ENCODE results near the gene KAT6B. TPM values are rescaled to one million over a fixed set of nuclear protein-coding genes. Genes with fewer than 3 reads are reported as not detected.

Gene KAT6B
- total RNA-seq, 4 donors from 2014 or later = 45.6 to 48.9 (median 47.5) TPM

DNA sequence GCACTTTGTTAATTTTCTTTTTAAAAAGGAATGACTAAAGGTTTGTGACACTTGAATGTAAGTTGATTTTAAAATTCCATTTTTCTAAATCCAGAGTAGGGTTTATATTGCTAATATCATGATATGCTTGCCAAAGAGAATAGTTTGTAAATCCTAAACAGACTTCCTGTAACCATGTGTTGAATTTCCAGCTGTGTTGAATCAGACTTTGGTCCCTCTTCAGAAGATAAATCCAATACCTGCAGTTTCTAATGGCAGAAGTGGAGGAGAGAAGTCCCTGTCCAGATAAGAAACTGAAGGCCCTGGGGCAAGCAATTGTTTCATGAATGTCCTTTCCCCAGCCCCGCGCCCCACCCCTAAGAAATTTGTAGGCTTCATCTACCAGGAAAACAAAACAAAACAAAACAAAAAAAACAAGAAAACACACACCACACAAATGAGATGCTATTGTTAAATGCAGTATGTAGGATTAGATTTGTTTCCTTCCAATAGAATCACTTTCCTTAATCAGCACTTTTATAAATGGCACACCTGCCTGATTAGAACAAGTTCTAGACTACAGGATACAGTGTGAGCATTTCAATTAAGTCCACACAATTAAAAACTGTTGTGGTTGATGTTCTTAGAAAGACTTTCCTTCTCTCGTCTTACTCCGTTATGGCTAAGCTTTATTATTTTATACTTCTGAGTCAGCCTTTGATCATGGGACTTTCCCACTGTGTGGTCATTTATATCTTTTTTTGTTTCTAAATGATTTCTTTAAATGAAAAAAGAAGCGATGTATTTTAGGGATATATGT lies 122.8 kb downstream of the KAT6B start:
- TF ChIP-seq, protein P1, sequence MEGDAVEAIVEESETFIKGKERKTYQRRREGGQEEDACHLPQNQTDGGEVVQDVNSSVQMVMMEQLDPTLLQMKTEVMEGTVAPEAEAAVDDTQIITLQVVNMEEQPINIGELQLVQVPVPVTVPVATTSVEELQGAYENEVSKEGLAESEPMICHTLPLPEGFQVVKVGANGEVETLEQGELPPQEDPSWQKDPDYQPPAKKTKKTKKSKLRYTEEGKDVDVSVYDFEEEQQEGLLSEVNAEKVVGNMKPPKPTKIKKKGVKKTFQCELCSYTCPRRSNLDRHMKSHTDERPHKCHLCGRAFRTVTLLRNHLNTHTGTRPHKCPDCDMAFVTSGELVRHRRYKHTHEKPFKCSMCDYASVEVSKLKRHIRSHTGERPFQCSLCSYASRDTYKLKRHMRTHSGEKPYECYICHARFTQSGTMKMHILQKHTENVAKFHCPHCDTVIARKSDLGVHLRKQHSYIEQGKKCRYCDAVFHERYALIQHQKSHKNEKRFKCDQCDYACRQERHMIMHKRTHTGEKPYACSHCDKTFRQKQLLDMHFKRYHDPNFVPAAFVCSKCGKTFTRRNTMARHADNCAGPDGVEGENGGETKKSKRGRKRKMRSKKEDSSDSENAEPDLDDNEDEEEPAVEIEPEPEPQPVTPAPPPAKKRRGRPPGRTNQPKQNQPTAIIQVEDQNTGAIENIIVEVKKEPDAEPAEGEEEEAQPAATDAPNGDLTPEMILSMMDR (IDR thresholded peaks at IDR 0.05; ENCODE audit: low read depth) = no peak

DNA sequence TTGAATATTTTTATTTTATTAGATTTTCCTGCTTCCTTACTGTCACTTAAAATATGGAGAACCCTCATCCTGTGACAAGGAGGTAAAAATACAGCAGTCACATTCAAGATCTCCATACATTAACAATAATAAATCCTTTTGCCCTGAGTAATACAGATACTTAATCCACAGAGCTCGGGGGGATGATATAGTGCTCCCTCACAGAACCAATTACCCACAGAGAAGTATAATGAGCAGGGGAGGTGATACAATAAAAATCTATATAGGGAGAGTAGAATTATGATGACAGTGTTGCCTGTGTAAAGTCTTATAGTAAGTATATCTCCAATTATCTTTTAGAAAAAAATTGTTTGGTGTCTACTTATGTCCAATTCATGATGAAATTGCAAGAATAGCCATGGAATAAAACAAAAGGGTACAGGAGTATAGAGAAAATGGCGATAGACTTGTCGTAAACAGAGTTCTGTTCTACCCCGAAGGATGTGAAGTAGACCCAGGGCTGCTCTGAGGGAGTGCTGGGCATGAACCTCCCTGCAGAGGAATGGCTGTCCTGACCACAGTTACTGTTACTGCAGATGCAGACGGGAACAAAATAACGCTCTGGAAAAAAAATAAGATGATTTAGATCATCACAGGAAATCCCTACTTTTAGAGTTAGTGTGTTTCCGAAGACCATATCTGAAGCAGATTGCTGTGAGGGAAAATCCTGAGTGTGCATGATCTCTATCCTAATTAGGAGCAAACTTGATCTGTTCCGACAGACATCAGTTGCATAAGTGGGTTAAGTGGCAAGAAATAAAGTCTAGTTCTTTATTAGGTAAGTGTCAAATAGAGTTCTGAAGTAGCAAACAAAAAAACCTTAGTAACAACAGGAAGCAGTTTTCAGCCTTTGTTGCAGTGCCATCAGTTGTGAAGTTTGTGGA lies 123.7 kb downstream of the KAT6B start:
- TF ChIP-seq, protein P1 (IDR thresholded peaks at IDR 0.05; ENCODE audit: low read depth) = no peak

DNA sequence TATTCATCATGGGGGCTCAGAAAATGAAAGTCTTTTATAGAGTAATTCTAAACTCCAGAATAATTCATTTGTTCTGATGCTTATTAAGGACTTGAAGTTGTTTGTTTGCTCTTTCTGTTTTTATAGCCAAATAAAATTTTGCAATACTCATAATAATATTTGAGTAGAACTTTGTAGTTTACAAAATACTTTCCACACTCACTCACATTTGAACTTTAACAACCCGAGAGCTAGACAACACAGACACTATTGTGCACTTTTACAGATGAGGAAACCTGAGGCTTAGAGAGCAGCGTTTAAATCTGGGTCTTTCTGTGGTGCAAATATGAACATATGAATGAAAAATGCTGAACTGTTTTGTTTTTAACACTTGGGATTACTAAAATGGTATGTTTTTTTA lies 126.8 kb downstream of the KAT6B start:
- TF ChIP-seq, protein P1 (IDR thresholded peaks at IDR 0.05; ENCODE audit: low read depth) = no peak

DNA sequence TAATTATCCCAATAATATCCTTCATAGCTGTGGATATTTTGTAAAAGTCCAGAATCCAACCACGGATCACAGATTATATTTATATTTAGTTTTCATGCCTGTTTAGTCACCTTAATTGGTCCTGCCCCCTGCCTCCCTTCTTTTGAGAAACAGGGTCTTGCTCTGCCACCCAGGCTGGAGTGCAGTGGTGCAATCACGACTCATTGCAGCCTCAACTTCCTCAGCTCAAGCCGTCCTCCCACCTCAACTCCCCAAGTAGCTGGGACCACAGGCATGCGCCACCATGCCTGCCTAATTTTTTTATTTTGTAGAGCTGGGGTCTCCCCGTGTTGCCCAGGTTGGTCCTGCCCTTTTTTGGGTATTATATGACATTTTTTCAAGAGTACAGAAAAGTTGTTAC lies 129.4 kb downstream of the KAT6B start:
- TF ChIP-seq, protein P1 (IDR thresholded peaks at IDR 0.05; ENCODE audit: low read depth) = no peak

DNA sequence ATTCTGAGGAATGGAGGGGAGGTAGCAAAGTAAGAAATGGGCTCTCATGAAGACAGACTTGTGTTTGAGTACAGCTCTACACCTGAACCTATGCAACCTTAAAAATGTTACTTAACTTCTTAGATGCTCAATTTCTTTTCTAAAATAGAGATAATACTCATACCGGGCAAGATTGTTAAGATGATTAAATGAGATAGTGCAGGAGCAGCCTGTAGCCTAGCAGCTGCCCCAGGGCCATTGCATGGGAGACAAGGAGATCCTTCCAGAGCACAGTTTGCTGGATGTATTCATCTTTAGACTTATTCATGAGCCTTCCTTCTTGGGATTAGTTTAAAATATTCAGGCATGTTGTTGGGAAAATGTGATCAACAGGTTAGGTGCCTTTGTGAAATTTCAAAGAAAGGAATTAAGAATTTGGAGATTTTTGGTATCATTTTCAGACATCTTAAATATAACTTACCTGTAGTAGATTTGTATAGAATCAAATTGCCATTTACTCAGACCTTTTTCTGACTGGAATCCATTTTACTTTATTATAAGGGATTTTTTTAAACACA lies 130.2 kb downstream of the KAT6B start:
- TF ChIP-seq, protein P1 (IDR thresholded peaks at IDR 0.05; ENCODE audit: low read depth) = no peak

DNA sequence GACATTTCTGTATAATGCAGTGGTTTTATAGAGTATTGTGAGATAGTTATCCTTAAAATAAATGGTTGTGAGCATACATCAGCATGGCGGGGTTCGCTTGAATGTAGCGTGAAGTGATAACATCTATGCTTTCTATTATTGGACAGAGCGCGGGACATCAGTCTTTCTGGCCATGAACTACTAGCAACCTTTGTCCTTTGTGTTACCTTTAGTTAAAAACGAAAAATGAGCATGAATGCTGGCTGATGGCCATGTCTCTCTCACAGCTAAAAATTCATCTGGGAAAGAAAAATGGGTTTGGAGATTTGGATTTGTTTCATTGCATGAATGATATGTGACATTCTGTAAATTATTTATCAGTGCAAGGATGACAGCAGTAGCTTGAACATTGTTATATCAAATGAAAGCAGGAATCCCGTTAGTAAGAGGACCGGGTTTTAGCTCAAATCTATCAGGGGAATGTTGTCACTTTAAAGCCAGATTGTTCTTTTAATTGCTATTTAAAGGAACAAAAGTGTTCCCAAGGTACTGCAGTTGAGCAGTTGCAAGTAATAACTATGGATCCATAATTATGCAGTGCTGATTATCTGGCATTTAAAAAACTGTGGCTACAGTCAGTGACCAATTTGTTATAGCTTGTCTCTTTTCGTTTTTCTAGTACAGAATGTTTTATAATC lies 131.0 kb downstream of the KAT6B start:
- TF ChIP-seq, protein P1 (IDR thresholded peaks at IDR 0.05; ENCODE audit: low read depth) = no peak

Measured in subcutaneous adipose tissue (tissue), 4 donors.